ENCODE results near the gene TM9SF1.
A peak's percentile ranks its signal among the peaks of the same experiment; 100 is the strongest.
"Not testable (repeated sequence)": the region's sequence is repeated elsewhere in the genome, so short reads cannot be mapped to it uniquely, and the experiment has no call there.

Gene TM9SF1

GRCh38 chr14:24224618-24225071 is 29.4 kb upstream of the TM9SF1 start:
- no peak for DNase-seq

GRCh38 chr14:24222987-24223386 is 27.7 kb upstream of the TM9SF1 start:
- DNase-seq, result not testable (repeated sequence)

GRCh38 chr14:24219521-24219920 is 24.3 kb upstream of the TM9SF1 start:
- DNase-seq, result no peak

- DNase-seq, result no peak
Measured at GRCh38 chr14:24219080-24219479, 23.8 kb upstream of the TM9SF1 start.

- not testable (repeated sequence) for DNase-seq
Measured at GRCh38 chr14:24216876-24217275, 21.6 kb upstream of the TM9SF1 start.

- DNase-seq, result no peak
Measured at GRCh38 chr14:24216345-24216699, 21.1 kb upstream of the TM9SF1 start.

GRCh38 chr14:24215495-24216344 is 20.5 kb upstream of the TM9SF1 start, which contains the start of gene MDP1:
Gene MDP1 (minus strand): TSS chr14:24216066. CDS start chr14:24215955, 111 bp downstream.
- DNase-seq, result peak; percentile 76 to 89

GRCh38 chr14:24213866-24214662 is 18.8 kb upstream of the TM9SF1 start:
- no peak for DNase-seq

- peak; percentile 93 to 96 for DNase-seq
Measured at GRCh38 chr14:24212924-24213865, 18.0 kb upstream of the TM9SF1 start, which contains the start of gene CHMP4A. Gene CHMP4A (minus strand): TSS chr14:24213488. CDS start chr14:24213439, 49 bp downstream.

GRCh38 chr14:24211311-24211710 is 16.1 kb upstream of the TM9SF1 start:
- no peak for DNase-seq

GRCh38 chr14:24207625-24208024 is 12.4 kb upstream of the TM9SF1 start:
- DNase-seq, result no peak

- no peak for DNase-seq
Measured at GRCh38 chr14:24207104-24207551, 11.9 kb upstream of the TM9SF1 start.

GRCh38 chr14:24206260-24207103 is 11.2 kb upstream of the TM9SF1 start:
- no peak for DNase-seq

GRCh38 chr14:24204163-24205146 is 9.2 kb upstream of the TM9SF1 start:
- no peak for DNase-seq

- DNase-seq, result not testable (repeated sequence)
Measured at GRCh38 chr14:24203249-24203886, 8.1 kb upstream of the TM9SF1 start.

- not testable (repeated sequence) for DNase-seq
Measured at GRCh38 chr14:24202538-24202937, 7.3 kb upstream of the TM9SF1 start.

- DNase-seq, result no peak
Measured at GRCh38 chr14:24198814-24199524, 3.7 kb upstream of the TM9SF1 start.

GRCh38 chr14:24197056-24197450 is 1.8 kb upstream of the TM9SF1 start:
- no peak for DNase-seq

Measured in NCI-H2081 (cell line).